Ascending aorta (tissue), 2 donors: ENCODE data around the gene GALM. TPM values are rescaled to one million over a fixed set of nuclear protein-coding genes. Genes with fewer than 3 reads are reported as not detected.
A peak's percentile ranks its signal among the peaks of the same experiment; 100 is the strongest.

Experiments used
- DNase-seq, 2 donors: peaks; one replicate each; pipeline ENCODE4 v3.0.0-alpha.2; 2019; ENCODE audit warnings: low spot score in 2 of 2
- H3K27ac ChIP-seq, 2 donors: fragments of 200-600 bp; sonication (generic); one replicate each; pipeline ENCODE4 v1.5.1; 2016 to 2017; ENCODE audit warnings: mild to moderate bottlenecking in 1 of 2
- H3K27me3 ChIP-seq: fragments of 200-600 bp; sonication (generic); one replicate; pipeline ENCODE4 v1.5.1; 2017
- H3K36me3 ChIP-seq, 2 donors: fragments of 200-600 bp; sonication (generic); one replicate each; pipeline ENCODE4 v1.5.1; 2016
- H3K4me1 ChIP-seq, 2 donors: fragments of 200-600 bp; sonication (generic); one replicate each; pipeline ENCODE4 v1.5.1; 2016 to 2017; ENCODE audit warnings: mild to moderate bottlenecking in 1 of 2
- H3K4me3 ChIP-seq, 2 donors: fragments of 200-600 bp; sonication (generic); one replicate each; pipeline ENCODE4 v1.5.1; 2016 to 2017; ENCODE audit warnings: mild to moderate bottlenecking in 1 of 2
- H3K9me3 ChIP-seq, 2 donors: fragments of 200-600 bp; sonication (generic); one replicate each; pipeline ENCODE4 v1.5.1; 2016
- CTCF ChIP-seq, 3 experiments: fragments of 200-600 bp in 2 of 3; fragments of 450-650 bp in 1 of 3; sonication (generic) in 2 of 3; IDR thresholded peaks; one replicate each; pipeline ENCODE4 v1.5.1; 2016 to 2019; ENCODE audit warnings: antibody characterized with exemption in 3 of 3, mild to moderate bottlenecking in 1 of 3, moderate library complexity in 1 of 3
- intact Hi-C: fragments of 100-400 bp; cut with DNase I; formaldehyde crosslinking; loops from one replicate; pipeline ENCODE4 v1.15.1; 2023
- total RNA-seq: library from RNA; depleted of rRNA; stranded (reverse); fragments of >200 nt; gene quantifications from one replicate; pipeline ENCODE4 v1.1.0, GENCODE V29; 2016

Gene GALM
- total RNA-seq, 1 donor from 2014 or later: 1.4 TPM

- Histone ChIP-seq H3K9me3 (no peaks in the 10 kb centered on the region), H3K27ac (peak overlapping the region in 1 of 2 donors; percentile 30), H3K4me1 (peaks cover 0 to 2% of the 10 kb centered on the region in 2 donors), H3K36me3 (no peaks in the 10 kb centered on the region), H3K27me3 (no peaks in the 10 kb centered on the region), H3K4me3 (no peak overlapping the region)
- TF ChIP-seq CTCF (IDR thresholded peaks at IDR 0.05): no peak
- intact Hi-C loops: no loop called here
- peak in 1 of 2 donors; percentile 50 for DNase-seq
These were observed 15.2 kb upstream of the GALM start for GRCh38 chr2:38650717-38651116.

GRCh38 chr2:38652431-38653273 is 13.3 kb upstream of the GALM start:
- DNase-seq: no peak
- intact Hi-C loops: no loop called here
- Histone ChIP-seq H3K27ac (no peak overlapping the region), H3K36me3 (no peaks in the 10 kb centered on the region), H3K9me3 (no peaks in the 10 kb centered on the region), H3K27me3 (no peaks in the 10 kb centered on the region), H3K4me1 (peaks cover 0 to 2% of the 10 kb centered on the region in 2 donors), H3K4me3 (no peak overlapping the region)
- TF ChIP-seq CTCF (IDR thresholded peaks at IDR 0.05): no peak

GRCh38 chr2:38653380-38653714 is 12.6 kb upstream of the GALM start:
- H3K27ac ChIP-seq: no peak overlapping the region
- H3K36me3 ChIP-seq: no peaks in the 10 kb centered on the region
- no peaks in the 10 kb centered on the region for H3K27me3 ChIP-seq
- H3K4me1 ChIP-seq: peaks cover 0 to 2% of the 10 kb centered on the region in 2 donors
- H3K4me3 ChIP-seq: no peak overlapping the region
- TF ChIP-seq CTCF (IDR thresholded peaks at IDR 0.05): no peak
- intact Hi-C loops: no loop called here
- no peak for DNase-seq
- no peaks in the 10 kb centered on the region for H3K9me3 ChIP-seq

- Histone ChIP-seq H3K9me3 (no peaks in the 10 kb centered on the region), H3K27me3 (no peaks in the 10 kb centered on the region), H3K4me1 (peaks cover 0 to 2% of the 10 kb centered on the region in 2 donors), H3K27ac (no peak overlapping the region), H3K4me3 (no peak overlapping the region), H3K36me3 (no peaks in the 10 kb centered on the region)
- intact Hi-C loops: no loop called here
- TF ChIP-seq CTCF (IDR thresholded peaks at IDR 0.05): no peak
- peak in 1 of 2 donors; percentile 54 for DNase-seq
These were observed 12.0 kb upstream of the GALM start for GRCh38 chr2:38653715-38654527.

GRCh38 chr2:38654528-38655381 is 11.2 kb upstream of the GALM start:
- peaks cover 0 to 2% of the 10 kb centered on the region in 2 donors for H3K4me1 ChIP-seq
- no peak overlapping the region for H3K27ac ChIP-seq
- intact Hi-C loops: no loop called here

More at GRCh38 chr2:38654528-38655381, 11.2 kb upstream of the GALM start:
- no peak overlapping the region for H3K4me3 ChIP-seq
- DNase-seq: peak in 1 of 2 donors; percentile 13
- H3K27me3 ChIP-seq: no peaks in the 10 kb centered on the region
- no peaks in the 10 kb centered on the region for H3K36me3 ChIP-seq
- no peaks in the 10 kb centered on the region for H3K9me3 ChIP-seq
- no peak for TF ChIP-seq CTCF (IDR thresholded peaks at IDR 0.05)
